Measurements from ENCODE around the gene FBXO21.
A peak's percentile ranks its signal among the peaks of the same experiment; 100 is the strongest.
"Not testable (repeated sequence)": the region's sequence is repeated elsewhere in the genome, so short reads cannot be mapped to it uniquely, and the experiment has no call there.

FBXO21 gene

DNA sequence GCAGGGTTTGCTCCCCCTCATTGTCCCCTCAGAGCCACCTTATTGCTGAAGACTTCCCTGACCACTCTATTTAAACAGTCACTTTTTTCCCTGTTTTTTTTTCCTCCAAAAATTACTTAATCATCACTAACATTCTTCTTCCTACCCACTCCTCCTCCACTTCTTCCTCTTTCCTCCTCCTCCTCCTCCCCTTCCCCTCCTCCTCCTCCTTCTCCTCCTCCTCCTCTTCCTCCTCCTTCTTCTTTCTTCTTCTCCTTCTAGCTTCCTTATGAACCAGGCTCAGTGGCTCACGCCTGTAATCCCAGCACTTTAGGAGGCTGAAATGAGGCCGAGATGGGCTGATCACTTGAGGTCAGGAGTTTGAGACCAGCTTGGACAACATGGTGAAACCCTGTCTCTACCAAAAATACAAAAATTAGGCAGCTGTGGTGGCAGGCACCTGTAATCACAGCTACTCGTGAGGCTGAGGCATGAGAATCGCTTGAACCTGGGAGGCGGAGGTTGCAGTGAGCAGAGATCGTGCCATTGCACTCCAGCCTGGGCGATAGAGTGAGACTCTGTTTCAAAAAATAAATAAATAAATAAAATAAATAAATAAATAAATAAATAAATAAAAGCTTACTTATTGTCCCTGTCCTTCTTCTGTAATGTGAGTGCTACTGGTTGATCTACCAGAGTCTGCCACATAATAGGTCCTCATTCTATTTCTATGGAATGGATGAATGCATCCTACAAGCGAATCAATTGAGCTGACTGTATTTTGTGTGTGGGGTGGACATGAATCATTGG is 9.9 kb upstream of the FBXO21 start:
- not testable (repeated sequence) for DNase-seq

DNA sequence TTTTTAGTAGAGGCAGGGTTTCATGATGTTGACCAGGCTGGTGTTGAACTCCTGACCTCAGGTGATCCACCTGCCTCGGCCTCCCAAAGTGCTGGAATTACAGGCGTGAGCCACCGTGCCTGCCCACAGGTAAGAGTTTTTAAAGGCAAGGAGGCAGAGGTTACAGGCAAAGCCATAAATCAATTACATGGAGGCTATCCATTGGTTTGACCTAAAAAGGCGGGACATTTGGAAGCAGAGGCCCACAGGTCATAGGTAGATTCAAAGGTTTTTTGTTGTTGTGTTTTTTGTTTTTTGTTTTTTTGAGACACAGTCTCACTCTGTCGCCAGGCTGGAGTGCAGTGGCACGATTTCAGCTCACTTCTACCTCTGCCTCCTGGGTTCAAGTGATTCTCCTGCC is 6.1 kb upstream of the FBXO21 start:
- DNase-seq, result not testable (repeated sequence)

DNA sequence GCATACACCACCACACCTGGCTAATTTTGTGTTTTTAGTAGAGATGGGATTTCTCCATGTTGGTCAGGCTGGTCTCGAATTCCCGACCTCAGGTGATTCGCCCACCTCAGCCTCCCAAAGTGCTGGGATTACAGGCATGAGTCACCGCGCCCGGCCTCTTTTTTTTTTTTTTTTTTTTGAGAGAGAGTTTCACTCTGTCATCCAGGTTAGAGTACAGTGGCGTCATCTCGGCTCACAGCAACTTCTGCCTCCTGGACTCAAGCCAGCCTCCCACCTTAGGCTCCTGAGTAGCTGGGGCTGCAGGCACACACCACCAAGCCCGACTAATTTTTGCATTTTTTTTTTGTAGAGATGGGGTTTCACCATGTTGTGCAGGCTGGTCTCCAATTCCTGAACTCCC is 4.8 kb upstream of the FBXO21 start:
- DNase-seq, result not testable (repeated sequence)

DNA sequence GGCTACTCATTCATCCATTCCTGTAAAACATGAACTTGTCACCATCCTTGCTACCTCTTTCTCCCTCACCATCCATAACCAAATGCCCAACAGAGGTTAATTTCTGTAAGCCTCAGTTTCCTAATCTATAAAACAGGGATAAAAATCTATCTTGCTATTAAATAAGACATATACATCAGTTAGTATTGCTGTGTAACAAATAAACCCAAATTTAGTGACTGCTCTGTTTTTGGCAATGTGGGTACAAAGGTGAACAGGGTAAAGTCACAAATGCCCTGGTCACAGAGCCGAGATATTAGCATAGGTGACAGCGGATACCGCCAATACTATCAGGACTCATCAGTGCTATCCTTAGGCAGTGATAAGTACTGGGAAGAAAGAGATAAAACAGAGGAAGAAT is 3.6 kb upstream of the FBXO21 start:
- no peak for DNase-seq

DNA sequence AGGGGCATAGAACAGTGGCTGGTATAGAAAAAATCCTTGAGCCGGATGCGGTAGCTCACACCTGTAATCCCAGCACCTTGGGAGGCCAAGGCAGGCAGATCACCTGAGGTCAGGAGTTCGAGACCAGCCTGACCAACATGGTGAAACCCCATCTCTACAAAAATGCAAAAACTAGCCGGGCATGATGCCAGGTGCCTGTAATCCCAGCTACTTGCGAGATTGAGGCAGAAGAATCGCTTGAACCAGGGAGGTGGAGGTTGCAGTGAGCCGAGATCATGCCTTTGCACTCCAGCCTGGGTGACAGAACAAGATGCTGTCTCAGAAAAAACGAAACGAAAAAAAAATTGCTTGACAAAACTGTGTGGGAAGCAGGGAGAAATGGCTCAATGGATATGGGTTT is 2.3 kb upstream of the FBXO21 start:
- not testable (repeated sequence) for DNase-seq

DNA sequence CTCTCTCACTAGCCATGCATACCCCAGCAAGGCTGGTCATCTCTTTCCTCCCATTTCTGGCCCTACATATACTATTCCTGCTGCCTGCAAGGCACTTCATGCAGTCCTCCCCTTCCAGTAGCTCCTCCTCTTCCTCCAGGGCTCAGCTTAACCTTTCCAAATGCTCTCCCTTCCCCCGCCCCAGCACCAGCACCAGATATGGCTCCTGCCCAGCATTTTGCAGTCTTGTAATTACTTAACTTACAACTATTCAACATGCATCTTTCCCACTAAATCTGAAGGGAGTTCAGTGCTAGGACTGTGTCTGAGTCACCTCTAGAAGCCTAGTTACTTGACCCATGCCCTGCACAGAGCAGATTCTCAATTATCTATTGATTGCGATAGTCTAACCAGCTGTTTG is 1.8 kb upstream of the FBXO21 start:
- no peak for DNase-seq

DNA sequence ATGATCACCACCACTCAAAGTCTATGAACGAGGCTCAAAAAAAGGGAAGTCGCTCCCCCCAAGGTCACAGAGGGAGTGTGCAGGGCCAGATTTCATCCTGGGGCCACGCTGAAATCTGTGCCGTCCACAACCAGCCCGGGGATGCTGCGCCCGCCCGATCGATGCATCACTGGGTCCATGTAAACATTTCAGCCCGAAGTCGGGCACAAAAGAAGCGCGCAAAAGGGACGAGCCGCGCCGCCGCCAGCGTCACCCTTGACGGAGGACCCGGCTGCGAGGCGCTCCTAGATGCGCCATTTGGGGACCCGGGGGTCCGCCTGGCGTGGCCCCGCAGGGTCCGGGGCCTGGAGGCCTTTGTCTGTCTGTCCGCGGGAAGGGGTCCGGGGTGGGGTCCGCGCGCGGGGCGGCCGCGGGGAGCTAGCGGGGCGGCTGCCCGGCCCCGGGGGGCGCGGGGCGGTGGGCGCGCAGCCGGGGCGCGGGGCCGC is 503 bp downstream of the FBXO21 start:
- peak; percentile 37 for DNase-seq

DNA sequence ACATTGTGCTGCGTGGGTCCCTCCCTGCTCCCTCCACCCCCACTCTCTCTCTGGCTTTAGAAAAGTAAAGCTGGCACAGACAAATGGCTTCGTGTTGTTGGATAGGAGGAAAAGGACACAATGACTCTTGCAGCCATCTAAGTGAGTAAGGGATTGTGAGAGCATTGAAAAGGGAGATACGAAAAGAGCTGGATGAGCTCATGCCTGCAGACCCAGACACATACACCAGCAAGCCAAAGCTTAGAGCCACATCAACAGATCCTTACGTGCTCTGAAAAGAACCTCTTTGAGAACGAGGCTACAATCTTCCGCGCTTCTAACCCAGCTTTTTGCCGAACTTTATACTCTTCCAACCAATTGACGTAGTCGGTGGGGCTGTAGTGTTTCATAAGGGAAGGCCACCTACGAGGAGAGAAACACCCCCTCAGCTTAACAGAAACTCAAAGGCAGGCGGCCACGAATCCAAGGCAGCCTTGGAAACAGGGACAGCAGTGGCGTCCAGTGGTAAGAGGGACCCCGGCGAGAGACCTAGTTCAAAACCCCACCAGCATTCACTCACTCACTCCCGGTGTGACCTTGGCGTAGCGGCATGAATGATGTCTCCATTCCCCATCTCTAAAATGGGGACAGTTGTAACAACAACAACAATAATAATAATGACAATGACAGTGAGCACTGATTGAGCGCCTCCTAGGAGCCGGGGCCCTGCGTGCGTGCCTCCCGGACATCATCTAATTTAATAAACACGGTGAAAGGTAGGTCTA is 1.1 kb downstream of the FBXO21 start:
- DNase-seq, result no peak

DNA sequence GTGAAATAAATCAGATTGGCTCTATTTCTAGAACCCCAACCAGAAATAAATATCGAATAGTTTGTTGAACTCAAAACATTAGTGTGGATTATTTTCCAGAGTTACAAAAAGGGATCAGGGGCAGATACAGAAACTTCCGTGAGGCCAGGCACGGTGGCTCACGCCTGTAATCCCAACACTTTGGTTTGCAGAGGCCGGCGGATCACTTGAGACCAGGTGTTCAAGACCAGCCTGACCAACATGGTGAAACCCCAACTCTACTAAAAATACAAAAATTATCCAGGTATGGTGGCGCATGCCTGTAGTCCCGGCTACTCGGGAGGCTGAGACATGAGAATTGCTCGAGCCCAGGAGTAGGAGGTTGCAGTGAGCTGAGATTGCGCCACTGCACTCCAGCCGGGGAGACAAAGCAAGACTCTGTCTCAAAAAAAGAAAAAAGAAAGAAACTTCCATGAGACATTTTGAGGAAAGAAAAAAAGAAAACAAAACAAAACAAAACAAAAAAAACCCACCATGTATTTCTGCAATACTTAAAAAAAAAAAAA is 2.1 kb downstream of the FBXO21 start:
- no peak for DNase-seq

DNA sequence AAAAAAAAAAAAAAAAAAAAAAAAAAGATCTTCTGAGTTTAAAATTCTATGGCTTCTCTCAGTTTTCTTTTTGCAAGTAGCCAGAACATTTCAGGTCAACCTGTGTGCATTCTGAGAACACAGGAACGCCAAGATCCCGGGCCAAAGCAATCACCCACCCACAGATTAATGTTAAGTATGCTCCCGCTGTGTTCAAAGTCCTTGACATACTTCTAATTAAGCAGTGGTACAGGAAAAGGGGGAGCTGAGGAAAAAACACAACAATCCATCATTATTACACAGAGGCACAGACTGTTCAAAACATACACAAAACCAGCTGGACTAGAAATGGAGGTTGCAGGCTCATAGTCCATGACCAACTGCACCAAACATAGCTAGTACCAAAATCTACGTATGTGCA is 2.8 kb downstream of the FBXO21 start:
- DNase-seq, result no peak

DNA sequence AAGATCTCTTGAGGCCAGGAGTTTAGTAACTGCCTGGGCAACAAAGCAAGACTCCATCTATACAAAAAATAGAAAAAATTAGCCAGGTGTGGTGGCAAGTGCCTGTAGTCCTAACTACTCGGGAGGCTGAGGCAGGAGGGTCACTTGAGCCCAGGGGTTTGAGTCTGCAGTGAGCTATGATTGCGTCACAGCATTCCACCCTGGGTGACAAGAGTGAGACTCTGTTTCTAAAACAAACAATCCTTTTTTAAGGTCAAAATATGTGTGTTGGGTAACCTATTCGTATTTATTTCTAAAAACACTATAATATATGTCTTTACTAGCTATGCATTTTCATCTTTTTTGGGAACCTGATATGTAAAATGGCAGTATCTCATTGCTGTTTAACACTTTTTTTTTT is 7.4 kb downstream of the FBXO21 start:
- no peak for DNase-seq

DNA sequence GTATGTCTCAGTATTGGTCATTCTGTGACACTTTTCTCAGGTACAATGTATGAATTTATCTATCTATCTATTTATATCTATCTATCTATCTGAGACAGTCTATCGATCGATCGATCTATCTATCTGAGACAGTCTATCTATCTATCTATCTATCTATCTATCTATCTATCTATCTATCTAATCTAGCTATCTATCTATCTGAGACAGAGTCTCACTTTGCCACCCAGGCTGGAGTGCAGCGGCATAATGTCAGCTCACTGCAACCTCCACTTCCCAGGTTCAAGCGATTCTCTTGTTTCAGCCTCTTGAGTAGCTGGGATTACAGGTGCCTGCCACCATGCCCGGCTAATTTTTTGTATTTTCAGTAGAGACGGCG is 8.8 kb downstream of the FBXO21 start:
- not testable (repeated sequence) for DNase-seq

DNA sequence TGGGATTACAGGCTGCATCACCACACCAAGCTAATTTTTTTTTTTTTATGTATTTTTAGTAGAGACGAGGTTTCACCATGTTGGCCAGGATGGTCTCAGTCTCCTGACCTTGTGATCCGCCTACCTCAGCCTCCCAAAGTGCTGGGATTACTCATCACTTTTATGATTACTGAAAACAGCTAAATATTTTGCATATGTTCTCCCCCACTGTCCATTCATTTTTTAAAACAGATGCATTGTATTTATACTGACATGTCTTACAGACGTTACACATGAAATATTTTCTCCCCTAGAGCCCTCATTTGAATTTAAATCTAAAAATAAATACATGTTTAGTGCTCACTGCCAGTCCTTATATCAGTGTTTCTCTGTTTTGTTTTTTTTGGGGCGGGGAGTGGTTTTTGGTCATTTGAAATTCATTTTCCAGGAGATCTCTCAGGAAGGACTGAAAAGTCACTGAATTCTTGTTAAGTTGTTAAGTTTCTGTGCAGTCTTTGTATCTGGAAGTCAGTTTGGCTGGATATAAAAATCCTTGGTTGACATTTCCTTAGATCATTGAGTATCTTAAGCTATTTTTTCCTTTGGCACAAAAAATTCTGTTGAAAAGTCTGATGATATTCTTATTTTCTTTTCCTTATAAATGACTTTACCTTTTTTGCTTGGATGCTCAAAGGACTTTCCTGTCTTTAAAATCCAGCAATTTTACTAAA is 9.4 kb downstream of the FBXO21 start:
- no peak for DNase-seq

DNA sequence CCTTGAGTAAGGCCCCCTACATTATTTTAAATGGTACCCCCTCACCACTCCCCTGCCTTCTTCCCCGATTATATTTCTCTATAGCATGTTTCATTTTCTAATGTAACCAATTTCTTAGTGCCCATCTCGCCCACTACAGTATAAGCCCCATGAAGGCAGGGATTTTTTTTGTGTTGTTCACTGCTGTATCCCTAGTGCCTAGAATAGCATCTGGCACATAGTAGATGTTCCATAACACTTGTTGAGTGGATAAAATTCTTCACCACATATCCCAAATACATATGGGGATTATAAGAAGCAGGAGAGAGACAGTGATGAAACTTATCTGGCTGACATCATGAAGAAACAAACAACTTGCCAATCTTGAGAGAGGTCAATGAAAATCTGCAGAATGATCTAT is 11.5 kb downstream of the FBXO21 start:
- no peak for DNase-seq

DNA sequence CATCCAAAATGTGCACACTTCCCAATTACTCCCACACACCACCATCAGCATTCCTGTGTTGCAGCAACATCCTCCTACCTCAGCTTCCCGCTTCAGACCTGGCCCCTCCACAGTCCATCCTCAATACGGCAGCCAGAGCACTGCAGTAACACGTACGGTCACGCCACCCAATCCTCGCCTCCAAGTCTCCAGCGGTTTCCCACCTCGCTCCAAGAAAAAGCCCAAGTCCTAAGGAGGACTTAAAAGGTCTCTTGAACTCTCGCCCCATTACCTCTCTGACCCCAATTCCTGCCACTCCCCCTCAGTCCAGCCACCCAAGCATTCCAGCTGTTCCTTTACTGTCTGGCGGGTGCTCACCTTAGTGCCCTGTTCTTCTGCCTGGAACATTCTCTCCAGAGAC is 12.0 kb downstream of the FBXO21 start:
- DNase-seq, result no peak

DNA sequence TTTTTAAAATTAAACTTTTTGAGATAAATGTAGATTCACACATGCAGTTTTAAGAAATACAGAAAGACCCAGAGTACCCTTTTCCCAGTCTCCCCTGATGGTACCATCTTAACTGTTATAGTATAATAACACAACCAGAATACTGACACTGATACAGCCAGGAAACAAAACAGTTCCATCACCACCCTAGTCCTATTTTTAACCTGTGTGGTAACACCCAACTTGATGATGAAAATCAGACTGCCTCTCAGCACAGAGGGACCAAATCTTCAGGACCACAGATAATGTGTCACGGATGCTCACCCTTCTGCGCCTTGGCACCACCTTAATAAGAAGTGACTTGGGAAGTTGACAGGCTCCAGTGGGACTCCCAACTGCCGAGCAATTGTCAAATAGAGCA is 18.1 kb downstream of the FBXO21 start:
- no peak for DNase-seq

DNA sequence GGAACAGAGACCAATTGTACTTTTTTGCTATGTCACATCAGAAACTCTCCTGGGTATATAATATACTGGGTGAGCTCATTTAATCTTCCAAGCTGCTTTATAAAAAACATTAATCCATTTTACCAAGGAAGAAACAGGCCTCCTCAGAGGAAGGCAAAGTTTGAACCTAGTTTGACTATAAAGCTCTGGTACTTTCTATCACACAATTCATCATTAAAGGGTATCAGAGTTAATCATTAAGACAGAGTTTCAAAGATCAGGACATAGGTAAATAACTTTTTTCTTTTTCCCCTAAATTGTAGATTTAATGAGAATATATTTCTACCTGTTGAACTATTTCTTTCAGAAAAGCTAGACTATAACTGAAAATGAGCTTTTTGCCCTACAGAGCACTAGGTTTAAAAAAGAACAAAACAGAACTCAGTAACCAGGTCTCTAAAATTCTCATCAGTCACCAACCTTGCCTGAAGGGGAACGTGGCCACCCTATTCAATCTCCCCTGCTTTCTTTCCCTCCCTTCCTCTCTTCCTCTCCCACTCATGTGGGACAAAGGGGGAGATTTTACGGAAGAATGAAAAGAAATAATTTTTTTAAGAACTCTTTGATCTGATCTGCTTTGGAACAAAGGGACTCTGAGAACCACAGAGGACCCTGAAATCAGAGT is 18.6 kb downstream of the FBXO21 start:
- DNase-seq, result no peak

DNA sequence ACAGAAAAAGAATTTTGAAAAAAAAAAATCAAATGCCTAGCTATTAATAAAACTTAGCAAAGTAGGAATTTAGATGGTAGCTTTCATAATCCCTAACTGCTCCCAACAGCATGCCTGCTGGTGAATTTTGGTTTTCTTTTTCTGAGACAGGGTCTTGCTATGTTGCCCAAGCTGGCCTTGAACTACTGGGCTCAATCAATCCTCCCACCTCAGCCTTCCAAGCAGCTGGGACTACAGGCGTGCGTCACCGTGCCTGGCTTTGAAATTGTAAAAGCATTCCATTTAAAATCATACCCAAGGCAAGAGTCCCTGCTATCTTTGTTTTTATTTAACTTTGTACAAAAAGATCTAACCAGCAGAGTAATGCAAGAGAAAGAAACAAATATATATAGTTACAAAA is 20.7 kb downstream of the FBXO21 start:
- no peak for DNase-seq

DNA sequence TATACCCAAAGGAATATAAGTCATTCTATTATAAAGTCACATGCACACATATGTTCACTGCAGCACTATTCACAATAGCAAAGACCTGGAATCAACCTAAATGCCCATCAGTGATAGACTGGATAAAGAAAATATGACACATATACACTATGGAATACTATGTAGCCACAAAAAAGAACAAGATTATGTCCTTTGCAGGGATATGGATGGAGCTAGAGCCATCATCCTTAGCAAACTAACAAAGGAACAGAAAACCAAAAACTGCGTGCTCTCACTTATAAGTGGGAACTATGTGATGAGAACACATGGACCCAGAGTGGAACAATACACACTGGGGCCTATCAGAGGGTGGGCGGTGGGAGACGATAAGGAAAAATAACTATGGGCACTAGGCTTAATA is 21.3 kb downstream of the FBXO21 start:
- DNase-seq, result no peak

DNA sequence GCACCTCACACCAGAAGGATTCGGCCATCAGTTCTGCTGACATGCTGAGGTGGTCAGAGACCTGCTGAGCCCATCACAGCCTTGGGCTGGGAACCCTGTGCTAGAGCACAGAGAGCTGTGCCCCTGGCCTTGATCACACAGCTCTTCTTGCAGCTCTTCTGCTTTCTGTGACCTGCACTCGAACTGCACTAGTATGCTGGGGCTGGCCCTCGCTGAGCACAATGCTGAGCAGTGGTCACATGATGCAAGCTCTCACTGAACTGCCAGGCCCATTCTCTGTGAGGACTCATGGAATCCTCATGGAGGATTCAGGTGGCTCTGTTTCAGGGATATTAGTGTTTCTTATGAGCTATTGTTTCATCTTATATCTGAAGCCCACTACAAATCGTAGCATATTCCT is 22.5 kb downstream of the FBXO21 start:
- no peak for DNase-seq

DNA sequence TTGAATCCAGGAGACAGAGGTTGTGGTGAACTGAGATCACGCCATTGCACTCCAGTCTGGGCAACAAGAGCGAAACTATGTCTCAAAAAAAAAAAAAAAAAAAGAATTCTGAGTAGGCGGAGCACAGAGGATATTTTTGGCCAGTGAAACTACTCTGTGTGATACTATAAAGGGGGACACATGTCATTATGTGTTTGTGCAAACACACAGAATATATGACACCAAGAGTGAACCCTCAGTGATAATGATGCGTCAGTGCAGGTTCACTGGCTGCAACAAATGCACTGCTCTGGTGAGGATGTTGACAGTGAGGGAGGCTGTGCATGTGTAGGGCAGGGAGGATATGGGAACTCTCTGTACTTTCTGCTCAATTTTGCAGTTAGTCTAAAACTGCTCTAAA is 24.2 kb downstream of the FBXO21 start:
- no peak for DNase-seq

DNA sequence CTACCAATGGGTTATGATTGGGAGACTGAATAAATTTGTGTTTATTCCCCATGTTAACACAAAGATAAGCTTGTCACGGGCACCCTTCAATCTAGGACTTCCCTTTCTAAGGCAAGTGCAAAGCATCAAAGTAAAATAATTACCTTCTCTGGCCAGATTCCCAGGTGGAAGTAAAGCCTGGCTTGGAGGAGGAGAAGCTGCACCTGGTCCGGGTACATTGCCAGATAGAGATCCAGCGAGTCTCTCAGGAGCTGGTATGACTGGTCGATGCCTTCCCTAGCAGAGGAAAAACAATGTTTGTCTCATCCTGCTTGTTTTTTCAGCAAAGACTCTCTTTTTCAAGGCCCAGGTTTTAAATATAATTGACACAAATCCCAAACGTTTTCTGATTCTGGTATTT is 24.9 kb downstream of the FBXO21 start:
- no peak for DNase-seq

DNA sequence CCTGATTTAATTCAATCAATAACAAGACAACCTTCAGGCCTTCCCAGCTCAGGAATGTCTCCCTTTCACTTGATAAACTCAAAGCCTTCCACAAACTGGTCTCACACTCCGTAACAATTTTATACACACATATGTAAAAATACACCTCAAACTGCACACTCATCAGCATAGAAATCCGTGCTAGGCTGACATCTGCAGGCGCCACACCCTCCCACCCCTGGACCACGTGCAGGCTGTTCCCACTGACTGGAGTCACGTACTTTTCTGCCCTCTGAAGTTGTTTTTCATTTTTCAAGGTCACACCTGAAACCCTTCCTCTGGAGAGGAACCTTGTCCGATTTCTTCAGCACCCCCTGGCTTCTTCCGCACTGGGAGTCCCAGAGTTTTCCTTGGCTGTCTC is 27.6 kb downstream of the FBXO21 start:
- no peak for DNase-seq

Measured in activated CD8-positive, alpha-beta memory T cell treated with anti-CD3 and anti-CD28 coated beads, Interleukin-2, amount 50 U/mL, for 4 hours (primary cell).